Stimulated activated naive CD4-positive, alpha-beta T cell treated with Interleukin-2 at 50 U/mL for 16 hours (primary cell): ENCODE data around the gene ZAP70.

ENCODE experiments used
- DNase-seq: peaks from one replicate; lab custom pipeline; 2025; lab: John Stamatoyannopoulos, UW

ZAP70 gene

DNA sequence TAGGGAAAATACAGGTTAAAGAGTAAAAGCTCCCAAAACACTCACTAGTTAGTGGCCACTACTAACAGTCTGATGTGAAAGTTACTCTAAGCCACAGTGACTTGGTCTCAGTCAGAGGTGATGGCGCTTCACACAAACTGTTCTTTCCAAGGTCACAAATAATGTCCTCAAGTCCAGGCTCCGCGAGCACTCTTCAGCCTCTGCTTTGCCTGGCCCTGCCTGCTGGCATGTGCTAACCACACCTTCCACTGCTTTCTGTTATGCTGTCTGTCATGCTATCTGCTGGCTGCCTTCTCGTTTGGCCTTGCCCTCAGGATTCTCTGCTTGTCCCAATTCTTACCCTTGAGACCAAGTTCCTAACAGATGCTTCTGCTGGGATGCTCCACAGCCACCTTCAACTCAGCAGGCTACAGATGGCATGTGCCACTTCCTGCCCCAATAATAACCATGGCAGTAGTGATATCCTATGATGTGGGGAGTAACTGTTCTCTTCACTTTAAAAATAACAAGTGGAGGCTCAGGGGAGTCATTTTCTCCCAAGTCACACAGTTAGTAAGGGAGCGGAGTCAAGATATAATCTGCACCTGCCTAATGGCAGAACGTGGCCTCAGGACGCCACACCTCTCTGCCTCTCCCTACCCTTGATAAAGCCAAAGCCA lies 75.7 kb downstream of the ZAP70 start:
- DNase-seq, result no peak
